Neural progenitor cell (in vitro differentiated cells): ENCODE data around the gene LRRC59.

ENCODE experiments used
- EZH2 ChIP-seq: fragments of 200-600 bp; sonication (generic); IDR thresholded peaks from 2 replicates; pipeline ENCODE4 v1.6.1; 2017; ENCODE audit warnings: antibody characterized with exemption, mild to moderate bottlenecking, moderate library complexity
- EZH2phosphoT487 ChIP-seq: fragments of 200-600 bp; sonication (generic); IDR thresholded peaks from 2 replicates; pipeline ENCODE4 v1.6.1; 2017; ENCODE audit warnings: antibody characterized with exemption
- TF ChIP-seq, protein P1 (sequence below): fragments of 200-600 bp; sonication (generic); IDR thresholded peaks from 2 replicates; pipeline ENCODE4 v1.5.1; 2017; ENCODE audit warnings: antibody characterized with exemption, mild to moderate bottlenecking

DNA sequence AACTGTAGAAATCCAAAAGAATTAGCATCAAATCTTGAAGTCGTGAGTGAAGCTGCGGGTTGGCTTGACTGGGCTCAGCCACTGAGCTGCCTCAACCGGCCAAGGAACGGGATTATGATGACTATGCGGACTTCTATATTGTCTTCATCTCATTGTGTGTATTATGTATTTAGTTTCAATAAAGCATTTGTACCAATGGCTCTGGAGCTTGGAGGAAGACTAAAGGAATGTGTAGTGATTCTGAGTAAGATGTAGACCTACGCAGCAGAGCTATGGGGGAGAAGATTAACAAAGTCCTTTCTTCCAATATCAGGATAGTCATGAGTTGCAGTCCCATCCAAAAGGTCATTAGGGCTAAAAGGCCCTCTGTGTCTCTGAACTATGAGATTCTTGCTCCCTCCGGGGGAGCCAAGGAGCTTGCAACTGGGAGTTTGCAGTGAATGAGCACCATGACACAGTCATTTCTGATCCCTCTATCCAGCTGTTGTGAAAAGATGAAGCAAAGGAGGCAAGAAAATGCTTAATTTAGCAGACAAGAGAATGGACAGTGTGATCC is 16.0 kb downstream of the LRRC59 start:
- TF ChIP-seq, protein P1, sequence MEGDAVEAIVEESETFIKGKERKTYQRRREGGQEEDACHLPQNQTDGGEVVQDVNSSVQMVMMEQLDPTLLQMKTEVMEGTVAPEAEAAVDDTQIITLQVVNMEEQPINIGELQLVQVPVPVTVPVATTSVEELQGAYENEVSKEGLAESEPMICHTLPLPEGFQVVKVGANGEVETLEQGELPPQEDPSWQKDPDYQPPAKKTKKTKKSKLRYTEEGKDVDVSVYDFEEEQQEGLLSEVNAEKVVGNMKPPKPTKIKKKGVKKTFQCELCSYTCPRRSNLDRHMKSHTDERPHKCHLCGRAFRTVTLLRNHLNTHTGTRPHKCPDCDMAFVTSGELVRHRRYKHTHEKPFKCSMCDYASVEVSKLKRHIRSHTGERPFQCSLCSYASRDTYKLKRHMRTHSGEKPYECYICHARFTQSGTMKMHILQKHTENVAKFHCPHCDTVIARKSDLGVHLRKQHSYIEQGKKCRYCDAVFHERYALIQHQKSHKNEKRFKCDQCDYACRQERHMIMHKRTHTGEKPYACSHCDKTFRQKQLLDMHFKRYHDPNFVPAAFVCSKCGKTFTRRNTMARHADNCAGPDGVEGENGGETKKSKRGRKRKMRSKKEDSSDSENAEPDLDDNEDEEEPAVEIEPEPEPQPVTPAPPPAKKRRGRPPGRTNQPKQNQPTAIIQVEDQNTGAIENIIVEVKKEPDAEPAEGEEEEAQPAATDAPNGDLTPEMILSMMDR = no peak
- TF ChIP-seq EZH2phosphoT487 = no peak
- TF ChIP-seq EZH2 = no peak
